Calu3 (cell line): ENCODE data around the gene MYOF. TPM values are rescaled to one million over a fixed set of nuclear protein-coding genes. Genes with fewer than 3 reads are reported as not detected.

Source experiments
- BruUV-seq: library from RNA; stranded (reverse); fragments of 400-500 nt; replicated peaks from 2 replicates; lab custom pipeline; 2021; lab: Mats Ljungman, UMichigan
- CTCF ChIA-PET: fragments of 300-600 bp; sonication (Branson Sonifier 250); formaldehyde crosslinking; loops from one replicate; lab custom pipeline; 2022; ENCODE audit warnings: antibody characterized with exemption; lab: Charles Lee
- DNase-seq: peaks from one replicate; pipeline ENCODE4 v3.0.0; 2022
- H3K27ac Mint-ChIP-seq: one replicate; pipeline ENCODE4 v1.8.0; 2022; ENCODE audit warnings: mixed read lengths; ENCODE audit not compliant: unreplicated experiment
- H3K27me3 Mint-ChIP-seq: one replicate; pipeline ENCODE4 v1.8.0; 2022; ENCODE audit warnings: mixed read lengths; ENCODE audit not compliant: unreplicated experiment
- H3K36me3 Mint-ChIP-seq: one replicate; pipeline ENCODE4 v1.8.0; 2022; ENCODE audit warnings: mild to moderate bottlenecking, moderate library complexity, mixed read lengths; ENCODE audit not compliant: insufficient read depth, unreplicated experiment
- H3K4me1 Mint-ChIP-seq: one replicate; pipeline ENCODE4 v1.8.0; 2022; ENCODE audit warnings: mild to moderate bottlenecking, low read depth, mixed read lengths; ENCODE audit not compliant: unreplicated experiment
- H3K4me3 Mint-ChIP-seq: one replicate; pipeline ENCODE4 v1.8.0; 2022; ENCODE audit warnings: mild to moderate bottlenecking, low read depth, moderate library complexity, mixed read lengths; ENCODE audit not compliant: unreplicated experiment
- H3K9me3 Mint-ChIP-seq: one replicate; pipeline ENCODE4 v1.8.0; 2022; ENCODE audit warnings: low read depth, mixed read lengths; ENCODE audit not compliant: unreplicated experiment
- intact Hi-C: fragments of 100-400 bp; cut with micrococcal nuclease; formaldehyde crosslinking; loops from one replicate; pipeline ENCODE4 v1.10.0; 2022; ENCODE audit not compliant: unreplicated experiment
- total RNA-seq: library from RNA; stranded (reverse); gene quantifications from 2 replicates; pipeline ENCODE4 v1.2.3, GENCODE V29; 2022
- TF ChIP-seq, protein P1 (sequence below): fragments of 200-600 bp; IDR thresholded peaks from one replicate; pipeline ENCODE4 v1.8.0; 2022; ENCODE audit warnings: antibody characterized with exemption; ENCODE audit not compliant: unreplicated experiment

Gene MYOF
- total RNA-seq, 1 experiment from 2014 or later = 474 TPM

DNA sequence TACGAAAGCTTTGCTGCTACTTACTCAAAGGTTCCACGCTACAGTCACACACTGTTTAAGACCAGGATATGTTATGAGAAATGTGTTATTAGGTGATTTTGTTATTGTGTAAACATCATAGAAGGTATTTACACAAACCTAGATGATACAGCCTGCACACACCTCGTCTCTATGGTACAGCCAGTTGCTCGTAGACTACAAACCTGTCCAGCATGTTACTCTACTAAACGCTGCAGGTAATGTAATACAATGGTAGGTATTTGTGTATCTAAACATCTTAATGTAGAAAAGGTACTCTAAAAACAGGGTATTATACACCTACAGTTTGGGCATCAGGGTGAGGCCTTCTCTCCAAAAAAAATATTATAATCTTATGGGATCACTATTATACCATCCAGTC lies 181.2 kb downstream of the MYOF start:
- CTCF ChIA-PET = no interaction called here

DNA sequence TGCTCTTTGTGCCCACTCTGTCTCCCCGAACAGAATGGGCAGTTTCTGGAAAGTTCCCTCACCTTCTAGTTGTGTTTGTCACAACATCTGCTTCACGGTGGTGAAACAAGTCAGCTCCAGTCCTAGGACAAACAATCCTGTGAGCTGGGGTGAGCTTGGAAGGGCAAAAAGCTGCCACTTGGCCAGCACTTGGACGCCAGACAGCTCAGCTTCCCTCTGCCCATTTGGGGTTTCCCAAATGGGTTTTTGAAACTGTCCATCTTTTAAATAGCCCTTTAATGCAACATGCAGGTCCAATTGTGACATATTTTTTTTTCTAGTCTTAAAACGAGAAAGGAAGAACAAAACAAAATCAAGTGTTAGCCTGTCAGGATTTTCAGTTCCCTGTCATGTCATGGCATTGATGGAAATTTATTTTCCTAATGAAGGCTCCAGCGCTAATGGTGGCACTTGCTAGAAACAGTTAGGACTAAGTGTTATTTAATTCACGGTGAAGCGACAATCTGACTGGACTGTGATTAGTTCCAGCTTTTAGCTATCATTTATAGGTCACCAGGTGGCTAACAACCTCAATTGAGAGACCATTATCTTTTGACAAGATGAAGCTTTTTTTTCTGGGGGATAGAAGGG lies 181.7 kb downstream of the MYOF start:
- BruUV-seq = no TSS peak
- Mint-ChIP-seq H3K4me3 (no peak overlapping the region), H3K27me3 (no peaks in the 10 kb centered on the region), H3K9me3 (no peaks in the 10 kb centered on the region), H3K4me1 (no peaks in the 10 kb centered on the region), H3K36me3 (peaks cover 24% of the 10 kb centered on the region), H3K27ac (no peak overlapping the region)
- TF ChIP-seq, protein P1, sequence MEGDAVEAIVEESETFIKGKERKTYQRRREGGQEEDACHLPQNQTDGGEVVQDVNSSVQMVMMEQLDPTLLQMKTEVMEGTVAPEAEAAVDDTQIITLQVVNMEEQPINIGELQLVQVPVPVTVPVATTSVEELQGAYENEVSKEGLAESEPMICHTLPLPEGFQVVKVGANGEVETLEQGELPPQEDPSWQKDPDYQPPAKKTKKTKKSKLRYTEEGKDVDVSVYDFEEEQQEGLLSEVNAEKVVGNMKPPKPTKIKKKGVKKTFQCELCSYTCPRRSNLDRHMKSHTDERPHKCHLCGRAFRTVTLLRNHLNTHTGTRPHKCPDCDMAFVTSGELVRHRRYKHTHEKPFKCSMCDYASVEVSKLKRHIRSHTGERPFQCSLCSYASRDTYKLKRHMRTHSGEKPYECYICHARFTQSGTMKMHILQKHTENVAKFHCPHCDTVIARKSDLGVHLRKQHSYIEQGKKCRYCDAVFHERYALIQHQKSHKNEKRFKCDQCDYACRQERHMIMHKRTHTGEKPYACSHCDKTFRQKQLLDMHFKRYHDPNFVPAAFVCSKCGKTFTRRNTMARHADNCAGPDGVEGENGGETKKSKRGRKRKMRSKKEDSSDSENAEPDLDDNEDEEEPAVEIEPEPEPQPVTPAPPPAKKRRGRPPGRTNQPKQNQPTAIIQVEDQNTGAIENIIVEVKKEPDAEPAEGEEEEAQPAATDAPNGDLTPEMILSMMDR = no peak
- no peak for DNase-seq
- CTCF ChIA-PET = interaction anchor here (0.6 kb wide), 1 partner anchor 19 kb away, joined by 6 read pairs; no protein-coding TSS in a partner anchor
- intact Hi-C loops = no loop called here

More for the DNA sequence above, 181.2 kb downstream of the MYOF start:
- Mint-ChIP-seq H3K36me3 (peaks cover 28% of the 10 kb centered on the region), H3K9me3 (no peaks in the 10 kb centered on the region), H3K4me1 (no peaks in the 10 kb centered on the region), H3K27me3 (no peaks in the 10 kb centered on the region), H3K4me3 (no peak overlapping the region), H3K27ac (no peak overlapping the region)
- TF ChIP-seq, protein P1 = no peak
- DNase-seq = no peak
- intact Hi-C loops = no loop called here
- no TSS peak for BruUV-seq

DNA sequence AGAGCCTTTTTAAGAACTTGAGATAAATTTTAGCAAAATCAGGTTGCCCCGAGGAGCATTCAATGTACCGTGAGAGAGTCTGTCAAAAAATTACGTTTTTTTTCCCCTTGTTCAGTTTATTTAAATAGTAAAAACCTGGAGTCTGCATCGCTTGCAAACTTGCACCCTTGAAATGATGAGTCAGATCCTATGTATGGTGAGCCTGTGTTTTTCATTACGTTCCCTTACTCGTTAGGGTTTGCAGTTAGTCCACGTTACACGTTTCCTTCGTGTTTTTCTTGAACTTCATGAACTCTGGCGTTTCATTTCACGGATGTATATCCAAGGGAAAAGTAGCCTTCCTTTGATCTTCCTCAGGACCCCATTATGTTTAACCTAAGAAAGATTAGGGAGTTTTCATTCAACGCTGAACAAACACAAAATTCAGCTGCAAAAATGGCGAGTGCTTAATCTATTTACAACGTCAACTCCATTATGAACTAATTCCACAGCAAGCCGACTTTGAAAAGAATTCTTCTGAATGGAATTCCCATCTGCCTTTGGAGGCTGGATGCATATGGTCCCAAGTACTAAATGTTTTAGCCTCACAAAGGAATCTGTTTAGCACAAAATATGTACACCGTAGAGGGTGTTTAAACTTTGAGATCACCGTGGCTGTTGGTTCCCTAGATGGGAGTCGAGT lies 182.4 kb downstream of the MYOF start:
- Mint-ChIP-seq H3K9me3 (no peaks in the 10 kb centered on the region), H3K4me3 (no peak overlapping the region), H3K27me3 (no peaks in the 10 kb centered on the region), H3K36me3 (peaks cover 18% of the 10 kb centered on the region), H3K4me1 (no peaks in the 10 kb centered on the region), H3K27ac (no peak overlapping the region)
- BruUV-seq = no TSS peak
- intact Hi-C loops = no loop called here
- CTCF ChIA-PET = no interaction called here
- no peak for DNase-seq
- TF ChIP-seq, protein P1 = no peak

DNA sequence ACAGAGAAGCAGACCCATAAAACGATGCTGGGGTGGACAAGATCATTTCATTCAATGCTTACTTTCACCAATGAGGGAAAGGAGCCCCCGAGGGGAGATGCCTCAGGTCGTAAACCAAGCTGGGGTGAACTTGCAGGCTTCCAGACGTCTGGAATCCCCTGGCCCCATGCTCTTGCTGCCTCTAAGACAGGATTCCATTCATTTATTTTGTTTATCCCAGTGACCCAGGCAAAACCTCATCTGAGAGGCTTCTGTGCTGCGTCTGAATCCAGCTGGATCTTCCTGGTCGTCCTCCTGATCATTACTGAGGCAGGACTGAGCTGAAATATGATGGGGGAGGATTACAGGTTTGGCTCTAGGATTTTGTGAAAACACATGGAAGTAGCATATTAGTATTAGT lies 182.9 kb downstream of the MYOF start:
- no peaks in the 10 kb centered on the region for H3K9me3 Mint-ChIP-seq
- TF ChIP-seq, protein P1 = no peak
- no peak for DNase-seq
- CTCF ChIA-PET = interaction anchor here (0.5 kb wide), 1 partner anchor 1285 kb away, joined by 3 read pairs; no protein-coding TSS in a partner anchor
- intact Hi-C loops = no loop called here
- H3K4me3 Mint-ChIP-seq = no peak overlapping the region
- peaks cover 12% of the 10 kb centered on the region for H3K36me3 Mint-ChIP-seq
- BruUV-seq = no TSS peak
- H3K27ac Mint-ChIP-seq = no peak overlapping the region
- no peaks in the 10 kb centered on the region for H3K27me3 Mint-ChIP-seq
- no peaks in the 10 kb centered on the region for H3K4me1 Mint-ChIP-seq
